ENCODE measurements around the gene TMPRSS11F.

DNA sequence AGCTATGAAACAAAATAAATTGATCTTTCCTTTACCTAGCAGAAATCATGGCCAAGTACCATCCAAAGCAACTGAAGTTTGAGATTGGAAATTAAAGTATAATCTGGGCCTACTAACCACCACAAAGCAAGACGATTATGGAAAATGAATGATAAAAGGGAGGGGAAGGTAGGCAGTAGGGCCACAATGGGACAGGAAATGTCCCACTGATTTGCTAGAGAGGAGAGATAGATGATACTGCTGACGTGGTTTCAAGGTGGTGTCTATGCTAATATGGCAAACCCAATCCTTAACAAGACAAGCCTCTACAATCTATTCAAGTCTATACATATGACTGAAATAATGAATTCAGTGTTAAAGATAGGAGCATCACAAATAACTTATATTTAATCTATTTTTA lies 6.1 kb downstream of the TMPRSS11F start:
- TF ChIP-seq, protein P1, sequence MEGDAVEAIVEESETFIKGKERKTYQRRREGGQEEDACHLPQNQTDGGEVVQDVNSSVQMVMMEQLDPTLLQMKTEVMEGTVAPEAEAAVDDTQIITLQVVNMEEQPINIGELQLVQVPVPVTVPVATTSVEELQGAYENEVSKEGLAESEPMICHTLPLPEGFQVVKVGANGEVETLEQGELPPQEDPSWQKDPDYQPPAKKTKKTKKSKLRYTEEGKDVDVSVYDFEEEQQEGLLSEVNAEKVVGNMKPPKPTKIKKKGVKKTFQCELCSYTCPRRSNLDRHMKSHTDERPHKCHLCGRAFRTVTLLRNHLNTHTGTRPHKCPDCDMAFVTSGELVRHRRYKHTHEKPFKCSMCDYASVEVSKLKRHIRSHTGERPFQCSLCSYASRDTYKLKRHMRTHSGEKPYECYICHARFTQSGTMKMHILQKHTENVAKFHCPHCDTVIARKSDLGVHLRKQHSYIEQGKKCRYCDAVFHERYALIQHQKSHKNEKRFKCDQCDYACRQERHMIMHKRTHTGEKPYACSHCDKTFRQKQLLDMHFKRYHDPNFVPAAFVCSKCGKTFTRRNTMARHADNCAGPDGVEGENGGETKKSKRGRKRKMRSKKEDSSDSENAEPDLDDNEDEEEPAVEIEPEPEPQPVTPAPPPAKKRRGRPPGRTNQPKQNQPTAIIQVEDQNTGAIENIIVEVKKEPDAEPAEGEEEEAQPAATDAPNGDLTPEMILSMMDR (IDR thresholded peaks at IDR 0.05), result no peak
- TF ChIP-seq POLR2A (IDR thresholded peaks at IDR 0.05), result no peak
